Small intestine (tissue), 7 donors: ENCODE results near the gene B4GALNT3. TPM values are rescaled to one million over a fixed set of nuclear protein-coding genes. Genes with fewer than 3 reads are reported as not detected.

Source experiments
- DNase-seq, 2 donors: peaks; one replicate each; pipeline versions ENCODE4 v3.0.0 to v3.0.0-alpha.2; 2013
- FAIRE-seq: peaks from 2 replicates; lab custom pipeline; 2012; peaks lifted over from hg19 to GRCh38; lab: Jason Lieb, UNC
- H3K27ac ChIP-seq, 3 donors: one replicate each; pipeline ENCODE4 v1.5.1; 2013; ENCODE audit warnings: low read length in 2 of 3, mild to moderate bottlenecking in 2 of 3, control low read depth in 1 of 3, inconsistent platforms in 1 of 3, low read depth in 1 of 3, moderate library complexity in 1 of 3
- H3K27me3 ChIP-seq, 3 donors: one replicate each; pipeline ENCODE4 v1.6.1; 2013; ENCODE audit warnings: low read length in 3 of 3, inconsistent platforms in 1 of 3; ENCODE audit not compliant: control insufficient read depth in 3 of 3, insufficient read depth in 3 of 3
- H3K36me3 ChIP-seq, 3 donors: one replicate each; pipeline ENCODE4 v1.6.1; 2013; ENCODE audit warnings: low read length in 3 of 3, inconsistent platforms in 1 of 3, low read depth in 1 of 3, mild to moderate bottlenecking in 1 of 3, moderate library complexity in 1 of 3; ENCODE audit not compliant: control insufficient read depth in 3 of 3, insufficient read depth in 2 of 3
- H3K4me1 ChIP-seq, 3 donors: one replicate each; pipeline ENCODE4 v1.6.1; 2013; ENCODE audit warnings: low read length in 2 of 3, inconsistent platforms in 1 of 3, low read depth in 1 of 3, mild to moderate bottlenecking in 1 of 3, moderate library complexity in 1 of 3; ENCODE audit not compliant: control insufficient read depth in 3 of 3, insufficient read depth in 2 of 3
- H3K4me3 ChIP-seq, 3 donors: one replicate each; pipeline ENCODE4 v1.5.1; 2013; ENCODE audit warnings: low read length in 3 of 3, control low read depth in 1 of 3, inconsistent platforms in 1 of 3, low read depth in 1 of 3, mild to moderate bottlenecking in 1 of 3, moderate library complexity in 1 of 3
- H3K9me3 ChIP-seq, 2 donors: one replicate each; pipeline ENCODE4 v1.6.1; 2013; ENCODE audit warnings: low read depth in 1 of 2, low read length in 1 of 2; ENCODE audit not compliant: control insufficient read depth in 2 of 2, insufficient read depth in 1 of 2
- WGBS, 3 donors: extraction: QIAGEN DNeasy Blood & Tissue Kit; methylation state at CpG; one replicate each; pipeline ENCODE4 v1.1.7; 2013; 5-methylcytosine and 5-hydroxymethylcytosine counted together
- polyA plus RNA-seq, 4 donors: library from polyadenylated mRNA; stranded (reverse) in 3 of 4; unstranded in 1 of 4; fragments of 200-250 nt in 3 of 4; fragments of 120-200 nt in 1 of 4; gene quantifications; one replicate each; pipeline versions ENCODE4 v1.2.1 to v1.2.3, GENCODE V29; 2013
- donor health status: healthy with polysubstance abuse.
- donor health status: control.
- donor health status: control.
- donor health status: Bipolar disorder and iron deficiency.
- donor health status: healthy.

Gene B4GALNT3
- polyA plus RNA-seq, 4 donors = 0.45 to 6.6 (median 2.9) TPM; not detected in 1

DNA sequence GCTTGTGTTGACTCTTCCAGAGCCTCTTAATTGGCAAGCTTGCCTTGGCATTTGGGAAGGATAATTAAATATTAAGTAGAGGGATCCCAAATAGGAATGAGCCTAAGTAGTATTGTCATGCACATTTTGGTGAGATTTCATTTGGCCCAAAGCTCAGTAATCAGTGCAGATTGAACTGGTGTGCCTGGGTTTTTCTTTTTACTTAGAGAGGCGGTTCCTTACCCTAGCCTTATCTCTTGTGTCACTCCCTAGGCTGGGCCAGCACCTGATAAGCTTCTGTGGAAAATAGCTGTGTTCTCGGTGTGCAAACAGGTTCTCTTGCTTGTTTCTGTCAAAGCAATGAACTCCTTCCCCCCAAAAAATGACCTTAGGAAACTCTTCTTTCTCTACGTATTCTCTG, 9.3 kb upstream of the B4GALNT3 start:
- 7 to 64% (median 36%) methylated on average over 3 of the region's 3 CpGs for WGBS, 3 donors
- no peak for FAIRE-seq
- H3K4me1 ChIP-seq = peaks cover 0 to 2% (median 0%) of the 10 kb centered on the region in 3 donors

DNA sequence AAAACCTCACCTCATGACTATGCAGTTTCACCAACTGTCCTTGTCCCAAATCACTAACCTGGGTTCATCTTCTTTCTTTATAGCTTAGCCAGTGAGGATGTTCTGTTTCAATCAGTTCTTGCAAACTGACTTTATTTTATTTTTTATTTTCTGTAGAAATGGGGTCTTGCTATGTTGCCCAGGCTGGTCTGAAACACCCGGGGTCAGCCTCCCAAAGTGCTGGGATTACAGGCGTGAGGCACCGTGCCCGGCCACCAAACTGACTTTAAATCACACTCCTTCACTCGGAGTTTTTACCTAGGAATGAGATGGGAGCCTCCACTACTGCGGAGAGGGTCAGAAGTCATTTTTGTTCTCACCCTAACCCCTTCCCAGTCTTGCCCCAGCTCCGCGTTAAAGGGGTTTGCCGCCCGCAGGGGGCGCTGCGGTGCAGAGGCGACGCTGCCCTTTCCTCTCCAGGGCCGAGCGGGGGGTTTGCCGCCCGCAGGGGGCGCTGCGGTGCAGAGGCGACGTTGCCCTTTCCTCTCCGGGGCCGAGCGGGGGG, 7.0 kb upstream of the B4GALNT3 start:
- Histone ChIP-seq H3K9me3 (peaks cover 0 to 3% of the 10 kb centered on the region in 2 donors), H3K36me3 (no peaks in the 10 kb centered on the region), H3K27me3 (peaks cover 0 to 7% (median 2%) of the 10 kb centered on the region in 3 donors), H3K4me1 (peaks cover 0 to 2% (median 0%) of the 10 kb centered on the region in 3 donors), H3K4me3 (no peak overlapping the region), H3K27ac (no peak overlapping the region)
- WGBS, 3 donors = 50 to 85% (median 54%) methylated on average over 8 to 18 of the region's 25 CpGs
- DNase-seq (no peak), FAIRE-seq (no peak)

More for the DNA sequence above, 9.3 kb upstream of the B4GALNT3 start:
- no peak overlapping the region for H3K4me3 ChIP-seq
- H3K27ac ChIP-seq = no peak overlapping the region
- H3K9me3 ChIP-seq = peaks cover 0 to 3% of the 10 kb centered on the region in 2 donors
- H3K27me3 ChIP-seq = peaks cover 0 to 3% (median 0%) of the 10 kb centered on the region in 3 donors
- H3K36me3 ChIP-seq = no peaks in the 10 kb centered on the region
- peak; percentile 51 to 70 for DNase-seq

DNA sequence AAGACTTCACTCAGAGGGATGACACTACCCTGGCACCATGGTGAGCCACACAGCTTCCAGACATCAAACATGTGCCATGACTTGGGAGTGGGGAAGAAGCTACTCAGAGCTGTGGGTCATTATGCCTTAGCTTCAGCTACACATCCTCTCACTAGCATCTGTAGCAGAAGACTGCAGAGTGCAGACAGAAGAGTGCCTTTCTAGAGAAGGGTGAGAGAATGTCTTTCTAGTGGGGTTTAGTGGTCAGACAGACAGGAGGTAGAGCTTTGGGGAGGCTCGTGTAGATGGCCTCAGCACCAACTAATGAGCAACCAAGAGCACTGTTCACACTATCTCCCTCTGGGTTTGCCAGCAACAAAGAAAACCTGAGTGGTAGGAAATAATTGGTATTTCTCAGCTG, 4.9 kb upstream of the B4GALNT3 start:
- Histone ChIP-seq H3K4me1 (peaks cover 2 to 5% (median 4%) of the 10 kb centered on the region in 3 donors), H3K27ac (no peak overlapping the region), H3K9me3 (peaks cover 0 to 3% of the 10 kb centered on the region in 2 donors), H3K36me3 (no peaks in the 10 kb centered on the region), H3K4me3 (no peak overlapping the region), H3K27me3 (peaks cover 0 to 26% (median 6%) of the 10 kb centered on the region in 3 donors)
- no peak for DNase-seq
- FAIRE-seq = no peak
- WGBS, 3 donors = 26 to 59% (median 31%) methylated on average over 1 of the region's 1 CpG

DNA sequence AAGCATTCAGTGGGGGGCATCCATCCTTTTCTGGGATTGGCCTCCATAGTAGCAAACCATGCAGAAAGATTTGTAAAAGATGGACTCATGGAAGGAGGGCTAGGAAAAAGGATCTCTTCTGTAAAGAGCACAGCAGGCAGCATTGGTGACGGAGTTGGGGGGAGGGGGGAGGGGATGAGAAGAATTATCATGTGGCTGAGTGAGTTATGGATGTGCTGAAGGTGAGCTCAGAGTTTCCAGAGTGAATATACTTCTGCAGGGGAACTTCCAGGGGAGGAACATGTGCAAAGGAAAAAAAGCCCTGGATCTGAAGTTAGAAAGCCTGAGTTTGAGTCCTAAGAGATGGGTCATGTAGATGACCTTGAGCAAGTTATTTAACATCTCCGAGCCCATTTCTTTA, 3.9 kb upstream of the B4GALNT3 start:
- peaks cover 3 to 31% (median 6%) of the 10 kb centered on the region in 3 donors for H3K27me3 ChIP-seq
- FAIRE-seq (no peak), DNase-seq (no peak)
- peaks cover 0 to 3% of the 10 kb centered on the region in 2 donors for H3K9me3 ChIP-seq
- H3K27ac ChIP-seq = no peak overlapping the region
- H3K36me3 ChIP-seq = no peaks in the 10 kb centered on the region
- H3K4me3 ChIP-seq = no peak overlapping the region
- H3K4me1 ChIP-seq = peaks cover 0 to 5% (median 4%) of the 10 kb centered on the region in 3 donors
- 41 to 57% (median 43%) methylated on average over 2 of the region's 2 CpGs for WGBS, 3 donors

DNA sequence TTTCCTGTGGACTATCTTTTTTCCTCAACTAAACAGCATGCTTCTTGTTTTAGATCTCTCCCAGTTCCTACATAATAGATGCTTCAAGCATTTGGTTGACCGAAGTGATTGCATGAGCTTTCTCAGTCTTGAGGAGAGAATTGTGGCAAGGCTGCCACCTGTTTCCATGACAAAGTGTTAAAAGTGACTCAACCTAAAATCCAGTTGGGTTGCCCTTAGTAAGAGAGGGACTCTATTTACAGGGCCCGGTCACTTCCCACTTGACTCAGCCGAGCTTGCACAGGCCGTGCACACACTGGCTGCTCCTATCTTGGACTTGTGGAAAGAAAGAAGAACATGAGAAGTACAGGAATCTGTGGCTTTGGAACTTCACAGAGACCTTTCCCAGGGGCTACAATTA, 2.1 kb upstream of the B4GALNT3 start:
- H3K9me3 ChIP-seq = peaks cover 0 to 3% of the 10 kb centered on the region in 2 donors
- H3K27ac ChIP-seq = no peak overlapping the region
- no peak for DNase-seq
- WGBS, 3 donors = 89 to 92% (median 89%) methylated on average over 4 of the region's 4 CpGs
- no peak for FAIRE-seq
- H3K4me3 ChIP-seq = no peak overlapping the region
- peaks cover 3 to 45% (median 6%) of the 10 kb centered on the region in 3 donors for H3K27me3 ChIP-seq
- H3K4me1 ChIP-seq = peaks cover 0 to 15% (median 4%) of the 10 kb centered on the region in 3 donors
- H3K36me3 ChIP-seq = no peaks in the 10 kb centered on the region

DNA sequence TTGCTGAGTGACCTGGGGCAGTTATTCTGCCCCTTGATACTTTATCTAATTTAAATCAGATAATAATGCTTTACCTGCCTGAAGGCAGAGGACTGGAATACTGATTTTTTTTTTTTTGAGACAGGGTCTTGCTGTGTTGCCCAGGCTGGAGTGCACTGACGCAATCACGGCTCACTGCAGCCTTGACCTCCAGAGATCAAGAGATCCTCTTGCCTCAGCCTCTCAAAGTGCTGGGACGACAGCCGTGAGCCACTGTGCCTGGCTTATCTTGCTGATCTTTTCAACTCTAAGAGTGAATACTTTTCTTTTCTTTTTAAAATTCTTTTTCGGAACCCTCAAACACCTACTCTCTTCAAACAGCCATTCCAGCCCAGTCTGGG, 699 bp upstream of the B4GALNT3 start:
- Histone ChIP-seq H3K36me3 (no peaks in the 10 kb centered on the region), H3K4me3 (no peak overlapping the region), H3K27me3 (peaks cover 3 to 49% (median 6%) of the 10 kb centered on the region in 3 donors), H3K27ac (no peak overlapping the region), H3K4me1 (peaks cover 0 to 15% (median 4%) of the 10 kb centered on the region in 3 donors), H3K9me3 (no peaks in the 10 kb centered on the region)
- FAIRE-seq (no peak), DNase-seq (no peak)
- 20 to 57% (median 30%) methylated on average over 5 of the region's 5 CpGs for WGBS, 3 donors

DNA sequence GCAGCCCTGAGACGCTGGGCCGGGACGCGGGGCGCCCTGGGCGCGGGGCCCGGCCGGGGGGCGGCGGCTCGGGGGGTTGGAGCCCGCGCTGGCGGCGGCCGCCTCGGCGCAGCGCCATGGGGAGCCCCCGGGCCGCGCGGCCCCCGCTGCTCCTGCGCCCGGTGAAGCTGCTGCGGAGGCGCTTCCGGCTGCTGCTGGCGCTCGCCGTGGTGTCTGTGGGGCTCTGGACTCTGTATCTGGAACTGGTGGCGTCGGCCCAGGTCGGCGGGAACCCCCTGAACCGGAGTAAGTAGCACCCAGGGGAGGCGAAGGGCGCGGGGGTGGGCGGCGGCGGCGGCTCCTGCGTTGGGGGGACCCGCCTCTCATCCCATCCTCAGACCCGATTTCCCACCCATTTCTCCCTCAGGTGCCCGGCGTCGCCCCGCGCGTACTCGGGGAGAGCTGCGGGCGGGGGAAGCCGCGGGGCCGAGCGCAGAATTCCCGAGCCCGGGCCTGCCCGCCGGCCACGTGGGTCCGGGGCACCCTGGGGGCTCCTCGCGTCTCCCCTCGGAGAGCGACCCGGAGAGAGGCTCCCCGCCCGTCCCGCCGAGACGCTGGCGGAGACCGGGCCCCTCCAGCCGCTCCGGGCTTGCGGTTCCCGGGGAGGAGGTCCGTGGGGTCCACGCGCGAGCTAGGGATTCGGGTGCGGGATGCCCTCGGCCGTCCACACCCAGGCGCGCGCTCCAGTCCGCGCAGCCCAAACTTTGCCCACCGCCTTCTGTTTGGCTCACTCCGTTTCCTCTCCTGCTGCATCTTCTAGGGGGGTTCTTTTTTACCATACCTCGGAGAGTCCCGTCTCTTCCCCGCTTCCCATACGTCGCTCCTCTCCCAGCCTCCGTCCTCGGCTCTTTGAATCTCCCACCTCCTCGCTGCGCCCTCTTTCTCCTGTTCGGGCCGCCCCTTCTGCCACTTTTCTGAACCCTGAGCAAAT, 807 bp downstream of the B4GALNT3 start:
- peaks cover 0 to 15% (median 4%) of the 10 kb centered on the region in 3 donors for H3K4me1 ChIP-seq
- no peaks in the 10 kb centered on the region for H3K36me3 ChIP-seq
- no peak overlapping the region for H3K27ac ChIP-seq
- peak overlapping the region; percentile 47 to 65 (median 63) for H3K4me3 ChIP-seq
- WGBS, 3 donors = 2 to 4% (median 3%) methylated on average over 55 to 109 of the region's 109 CpGs
- no peaks in the 10 kb centered on the region for H3K9me3 ChIP-seq
- FAIRE-seq = no peak
- peaks cover 3 to 49% (median 6%) of the 10 kb centered on the region in 3 donors for H3K27me3 ChIP-seq
- peak; percentile 28 to 68 for DNase-seq

DNA sequence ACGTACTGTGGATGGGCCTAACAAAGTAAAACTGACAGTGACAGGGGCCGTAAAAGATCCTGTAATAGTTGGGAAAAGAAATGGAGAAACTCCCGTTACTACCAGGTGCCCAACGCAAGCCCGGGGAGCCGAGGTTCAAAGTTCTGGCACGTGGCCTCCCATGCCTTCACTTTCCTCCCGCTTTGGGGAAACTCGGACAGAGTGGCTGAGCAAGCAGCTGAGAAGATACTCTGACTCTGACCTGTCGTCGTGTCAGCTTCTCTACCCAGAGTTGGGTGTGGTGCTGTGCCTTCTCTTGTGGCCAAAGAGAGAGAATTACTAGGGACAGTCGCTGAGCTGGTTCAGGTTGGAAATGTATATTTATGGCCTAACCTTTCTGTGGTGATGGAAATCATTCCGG, 1.7 kb downstream of the B4GALNT3 start:
- H3K27ac ChIP-seq = peak overlapping the region in 1 of 3 donors; percentile 36
- WGBS, 3 donors = 18 to 65% (median 45%) methylated on average over 13 of the region's 13 CpGs
- peak overlapping the region in 1 of 3 donors; percentile 23 for H3K4me3 ChIP-seq
- no peaks in the 10 kb centered on the region for H3K36me3 ChIP-seq
- peak; percentile 65 to 82 for DNase-seq
- peaks cover 0 to 15% (median 4%) of the 10 kb centered on the region in 3 donors for H3K4me1 ChIP-seq
- FAIRE-seq = no peak
- peaks cover 3 to 49% (median 6%) of the 10 kb centered on the region in 3 donors for H3K27me3 ChIP-seq
- H3K9me3 ChIP-seq = no peaks in the 10 kb centered on the region
